ENCODE data around the gene ICA1.
A peak's percentile ranks its signal among the peaks of the same experiment; 100 is the strongest.

ICA1 gene

GRCh38 chr7:8296362-8296659, 34.3 kb upstream of the ICA1 start:
- no peak overlapping the region for H3K4me3 ChIP-seq (ENCODE audit: control insufficient read depth, low read depth, low read length)
- no peak for DNase-seq (ENCODE audit: low read depth)
- no peak for TF ChIP-seq CTCF (IDR thresholded peaks at IDR 0.05; ENCODE audit: control insufficient read depth, insufficient read depth, low read depth, low read length, missing control alignments)

- peak; percentile 71 for DNase-seq (ENCODE audit: low read depth)
- no peak overlapping the region for H3K4me3 ChIP-seq (ENCODE audit: control insufficient read depth, low read depth, low read length)
- TF ChIP-seq CTCF (IDR thresholded peaks at IDR 0.05; ENCODE audit: control insufficient read depth, insufficient read depth, low read depth, low read length, missing control alignments): peak; percentile 72
Observed at GRCh38 chr7:8295638-8296361, 33.8 kb upstream of the ICA1 start.

- H3K4me3 ChIP-seq (ENCODE audit: control insufficient read depth, low read depth, low read length): no peak overlapping the region
- TF ChIP-seq CTCF (IDR thresholded peaks at IDR 0.05; ENCODE audit: control insufficient read depth, insufficient read depth, low read depth, low read length, missing control alignments): no peak
- no peak for DNase-seq (ENCODE audit: low read depth)
Observed at GRCh38 chr7:8291397-8292141, 29.6 kb upstream of the ICA1 start.

GRCh38 chr7:8290645-8291308, 28.8 kb upstream of the ICA1 start:
- H3K4me3 ChIP-seq (ENCODE audit: control insufficient read depth, low read depth, low read length): no peak overlapping the region
- no peak for TF ChIP-seq CTCF (IDR thresholded peaks at IDR 0.05; ENCODE audit: control insufficient read depth, insufficient read depth, low read depth, low read length, missing control alignments)
- no peak for DNase-seq (ENCODE audit: low read depth)

GRCh38 chr7:8286118-8286517, 24.2 kb upstream of the ICA1 start:
- DNase-seq (ENCODE audit: low read depth): no peak
- no peak for TF ChIP-seq CTCF (IDR thresholded peaks at IDR 0.05; ENCODE audit: control insufficient read depth, insufficient read depth, low read depth, low read length, missing control alignments)
- no peak overlapping the region for H3K4me3 ChIP-seq (ENCODE audit: control insufficient read depth, low read depth, low read length)

- no peak for TF ChIP-seq CTCF (IDR thresholded peaks at IDR 0.05; ENCODE audit: control insufficient read depth, insufficient read depth, low read depth, low read length, missing control alignments)
Observed at GRCh38 chr7:8285155-8285554, 23.2 kb upstream of the ICA1 start.

More at GRCh38 chr7:8285155-8285554, 23.2 kb upstream of the ICA1 start:
- DNase-seq (ENCODE audit: low read depth): no peak
- no peak overlapping the region for H3K4me3 ChIP-seq (ENCODE audit: control insufficient read depth, low read depth, low read length)

Data from AG09309 (cell line).